ENCODE results near the gene LCNL1.
A peak's percentile ranks its signal among the peaks of the same experiment; 100 is the strongest.
"Not testable (repeated sequence)": the region's sequence is repeated elsewhere in the genome, so short reads cannot be mapped to it uniquely, and the experiment has no call there.

The LCNL1 gene

DNA sequence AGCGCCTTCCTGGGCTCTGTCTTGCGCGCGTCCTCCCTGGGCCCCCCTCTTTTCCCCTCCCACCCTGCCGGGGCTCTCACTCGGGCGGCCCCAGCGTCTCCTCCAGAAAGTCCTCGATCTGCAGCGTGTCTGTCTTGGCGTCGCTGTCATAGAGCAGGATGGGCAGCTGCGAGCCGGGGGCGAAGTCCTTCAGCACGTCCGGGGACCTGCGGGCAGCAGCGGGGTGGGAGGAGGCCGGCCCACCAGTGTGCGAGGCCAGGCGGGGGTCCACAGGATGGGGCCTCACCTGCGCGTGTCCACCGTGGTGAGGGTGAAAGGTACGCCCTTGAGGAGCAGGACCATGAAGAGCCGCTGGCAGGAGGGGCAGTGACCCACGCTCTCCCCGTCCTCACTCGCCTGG is 12.6 kb downstream of the LCNL1 start:
- DNase-seq: no peak

GRCh38 chr9:136995772-136996311 is 13.0 kb downstream of the LCNL1 start:
- peak; percentile 23 for DNase-seq

GRCh38 chr9:136996361-136997292 is 13.8 kb downstream of the LCNL1 start, which contains the start of gene CLIC3:
CLIC3 (minus strand) TSS chr9:136996568; CDS start chr9:136996543, 25 bp downstream.
- no peak for DNase-seq

- DNase-seq: no peak
These were observed 14.6 kb downstream of the LCNL1 start for GRCh38 chr9:136997371-136997770.

DNA sequence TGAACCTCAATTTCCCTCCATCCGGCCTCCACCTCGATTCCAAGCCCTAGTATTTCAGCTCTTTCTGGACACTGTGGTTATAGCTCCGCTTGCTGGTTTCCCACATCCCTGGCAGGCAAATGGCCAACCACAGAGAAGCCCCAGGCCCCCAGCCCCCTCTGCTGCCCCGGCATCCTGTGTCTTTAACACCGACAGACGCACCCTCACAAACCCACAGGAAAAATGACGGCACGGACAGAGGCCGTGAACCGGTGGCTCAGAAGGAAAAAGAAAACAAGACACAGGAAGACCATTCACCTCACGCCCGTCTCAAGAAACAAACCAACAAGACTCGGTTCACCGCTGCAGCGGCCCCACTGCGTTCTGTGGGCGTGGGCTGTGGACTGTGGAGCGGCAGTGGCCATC is 15.0 kb downstream of the LCNL1 start:
- no peak for DNase-seq

- DNase-seq: no peak
These were observed 17.6 kb downstream of the LCNL1 start for GRCh38 chr9:137000177-137000930.

- DNase-seq: no peak
These were observed 19.3 kb downstream of the LCNL1 start for GRCh38 chr9:137001857-137002645.

- DNase-seq: no peak
These were observed 19.9 kb downstream of the LCNL1 start for GRCh38 chr9:137002646-137003041.

- DNase-seq: not testable (repeated sequence)
These were observed 21.5 kb downstream of the LCNL1 start for GRCh38 chr9:137004285-137004684.

DNA sequence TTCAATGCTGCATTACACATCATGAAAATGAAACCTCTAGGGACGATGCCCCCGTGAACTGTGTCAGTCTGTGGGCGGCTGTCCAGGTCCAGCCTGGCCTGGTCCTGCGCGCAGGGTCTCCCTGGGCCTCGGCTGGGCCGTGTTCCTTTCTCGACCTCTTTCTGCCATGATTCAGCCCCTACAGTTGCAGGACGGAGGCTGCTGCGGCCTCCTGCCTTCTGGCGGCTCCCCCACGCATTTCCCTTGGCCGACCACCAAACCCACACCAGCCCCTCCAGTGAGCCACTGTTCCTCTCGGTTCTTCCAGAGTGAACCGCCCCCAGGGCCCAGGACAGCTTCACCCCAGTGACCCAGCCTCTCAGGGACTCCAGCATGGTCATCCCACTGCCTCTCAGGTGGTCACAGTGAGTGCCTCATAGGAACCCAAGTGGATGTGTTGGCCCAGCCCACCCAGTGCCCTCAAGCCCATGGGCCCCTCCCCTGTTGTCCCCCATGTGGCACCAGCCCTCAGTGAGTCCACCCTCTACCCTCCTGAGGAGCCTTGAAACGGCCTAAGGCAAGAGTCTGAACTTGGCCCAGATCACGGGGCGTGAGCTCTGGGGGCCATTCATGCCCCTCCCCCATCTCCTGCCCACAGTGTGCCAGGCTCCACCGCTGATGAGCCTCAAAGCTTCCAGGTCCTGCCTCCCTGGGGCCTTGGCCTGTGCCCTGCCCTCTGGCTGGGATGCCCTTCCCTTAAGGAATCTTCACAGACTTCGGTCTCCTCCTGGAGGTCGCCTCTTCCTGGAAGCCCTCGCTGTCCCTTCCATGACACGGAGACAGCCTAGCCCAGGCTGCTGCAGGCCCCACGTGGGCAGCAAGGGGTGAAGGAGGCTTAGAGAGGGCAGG is 23.6 kb downstream of the LCNL1 start:
- no peak for DNase-seq

GRCh38 chr9:137007108-137007815 is 24.5 kb downstream of the LCNL1 start:
- DNase-seq: peak; percentile 38

DNA sequence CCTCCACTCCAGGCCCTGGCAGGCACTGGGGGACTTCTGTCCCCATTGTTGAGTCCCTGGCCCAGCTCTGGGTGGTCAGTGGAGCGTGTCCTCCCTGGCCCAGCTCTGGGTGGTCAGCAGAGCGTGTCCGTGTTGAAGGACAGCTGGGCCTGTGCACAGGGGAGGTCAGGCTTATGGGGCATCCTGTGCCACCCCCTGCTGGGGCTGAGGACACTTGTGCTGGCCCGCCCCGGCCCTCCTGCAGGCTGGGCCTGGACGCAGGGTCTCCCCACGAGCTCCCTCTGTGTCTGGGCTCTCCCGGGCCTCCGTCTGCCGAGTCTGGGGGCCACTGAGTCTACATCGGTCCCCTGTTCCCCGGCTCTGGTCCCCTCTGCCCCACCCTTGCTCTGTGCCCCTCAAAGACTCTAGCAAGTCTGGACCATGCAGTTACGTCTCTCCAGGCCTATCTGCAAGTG is 25.1 kb downstream of the LCNL1 start:
- DNase-seq: no peak

GRCh38 chr9:137008312-137008711 is 25.5 kb downstream of the LCNL1 start:
- DNase-seq: no peak

DNA sequence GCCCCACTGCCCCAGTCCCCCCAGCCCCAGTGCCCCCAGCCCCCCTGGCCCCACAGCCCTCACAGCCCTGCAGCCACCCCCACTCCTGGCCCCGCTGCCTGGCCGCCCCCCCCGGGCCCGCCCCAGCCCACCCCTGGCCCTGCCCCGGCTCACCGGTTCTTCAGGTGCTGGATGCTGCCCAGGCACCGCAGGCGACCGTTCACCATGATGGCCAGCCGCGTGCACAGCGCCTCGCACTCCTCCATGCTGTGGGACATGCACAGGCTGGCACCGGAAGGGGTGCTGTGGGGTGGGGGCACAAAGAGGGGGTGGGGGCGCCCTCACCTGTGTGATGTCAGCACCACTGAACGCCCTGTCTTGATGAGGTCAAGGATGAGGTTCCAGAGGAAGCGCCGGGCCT is 26.4 kb downstream of the LCNL1 start:
- no peak for DNase-seq

- DNase-seq: no peak
These were observed 27.3 kb downstream of the LCNL1 start for GRCh38 chr9:137009938-137010732.

GRCh38 chr9:137011156-137011555 is 28.4 kb downstream of the LCNL1 start:
- no peak for DNase-seq

DNA sequence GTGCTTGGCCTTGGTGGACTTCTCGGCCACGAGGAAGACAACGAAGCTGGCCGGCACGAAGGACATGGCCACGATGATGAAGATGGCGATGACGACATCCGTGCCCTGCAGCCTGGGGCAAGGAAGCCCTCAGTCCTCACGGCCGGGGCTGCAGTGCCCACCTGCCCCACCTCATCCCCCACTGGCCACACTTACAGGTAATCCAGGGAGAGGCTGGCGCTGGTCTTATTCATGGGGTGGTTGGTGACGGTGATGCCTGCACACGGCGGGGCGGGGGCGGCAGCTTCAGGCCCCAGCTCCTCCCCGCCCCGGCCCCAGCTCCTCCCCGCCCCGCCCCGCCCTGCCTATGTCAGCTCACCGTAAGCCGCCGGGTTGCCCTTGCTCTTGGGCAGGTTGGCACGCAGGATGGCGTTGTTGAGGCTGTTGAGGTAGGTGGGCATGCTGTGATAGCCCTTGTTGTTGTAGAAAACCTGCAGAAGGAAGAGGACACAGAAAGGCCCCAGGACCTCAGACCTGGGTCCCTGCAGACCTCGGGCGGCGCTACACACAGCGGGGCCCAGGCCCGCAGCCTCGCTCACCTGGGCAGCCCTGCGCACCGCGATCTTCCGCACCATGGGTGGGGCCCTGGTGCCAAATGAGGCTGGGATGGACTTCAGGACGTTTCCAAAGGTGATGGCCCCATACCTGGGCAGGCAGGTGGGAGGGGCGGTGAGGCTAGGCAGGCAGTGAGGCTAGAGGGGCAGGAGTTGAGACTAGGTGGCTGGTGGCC is 29.3 kb downstream of the LCNL1 start:
- no peak for DNase-seq

DNA sequence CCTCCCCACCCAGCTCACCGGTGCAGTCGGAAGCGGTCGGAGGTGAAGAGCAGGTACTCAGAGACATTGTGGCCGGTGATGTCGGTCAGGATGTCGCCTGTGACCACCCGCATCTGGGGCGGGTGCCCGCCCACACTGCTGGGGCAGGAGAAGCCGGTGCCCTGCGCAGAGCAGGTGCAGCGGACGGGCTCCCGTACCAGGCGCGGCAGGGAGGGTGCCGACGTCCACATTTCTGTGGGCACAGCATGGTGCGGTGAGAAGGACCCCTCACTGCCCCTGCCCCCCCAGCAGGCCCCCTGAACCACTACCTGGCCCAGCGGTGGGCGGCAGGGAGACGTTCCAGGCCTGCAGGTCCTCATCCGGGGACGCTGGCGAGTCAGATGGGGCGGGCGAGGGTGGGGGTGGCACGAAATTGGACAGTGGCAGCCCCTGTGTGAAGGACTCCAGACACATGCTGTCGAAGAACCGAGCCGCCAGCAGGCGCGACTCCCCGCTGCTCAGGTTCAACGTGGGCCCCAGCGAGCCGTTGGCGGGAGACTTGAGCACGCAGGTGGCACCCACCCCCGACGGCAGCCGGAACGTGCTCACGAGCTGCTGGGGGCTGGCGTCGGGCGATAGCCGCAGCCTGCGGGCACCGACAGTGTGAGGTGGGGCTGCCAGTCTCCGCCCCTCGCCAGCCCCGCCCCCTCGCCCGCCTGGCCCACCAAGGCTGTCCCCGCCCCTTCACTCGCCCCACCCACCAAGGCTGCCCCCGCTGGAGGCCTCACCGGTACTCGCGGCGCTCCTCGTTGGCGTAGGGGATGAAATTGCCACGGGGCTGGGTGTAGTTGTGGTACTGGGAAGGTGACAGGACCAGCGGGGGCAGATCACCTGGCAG is 30.1 kb downstream of the LCNL1 start:
- DNase-seq: no peak
